HepG2 (cell line): ENCODE measurements around the gene PAFAH1B2. TPM values are rescaled to one million over a fixed set of nuclear protein-coding genes. Genes with fewer than 3 reads are reported as not detected.
A peak's percentile ranks its signal among the peaks of the same experiment; 100 is the strongest.

Source experiments
- AGO1 ChIP-seq: fragments of 200-400 bp; formaldehyde crosslinking; IDR thresholded peaks from 2 replicates; pipeline ENCODE4 v1.6.1; 2017; ENCODE audit warnings: mild to moderate bottlenecking, low read depth, low read length, moderate library complexity; ENCODE audit not compliant: poor library complexity, severe bottlenecking
- BORCS8-MEF2B ChIP-seq: sonication (generic); formaldehyde crosslinking; IDR thresholded peaks from 2 replicates; pipeline ENCODE4 v1.8.0; 2022; ENCODE audit warnings: mild to moderate bottlenecking, missing genetic modification reagents
- CC2D1A ChIP-seq: sonication (generic); formaldehyde crosslinking; IDR thresholded peaks from 2 replicates; pipeline ENCODE4 v1.8.1; 2023; ENCODE audit warnings: mild to moderate bottlenecking, missing genetic modification reagents
- HNF4A ChIP-seq: sonication (generic); formaldehyde crosslinking; IDR thresholded peaks from 2 replicates; pipeline ENCODE4 v1.4.0; 2020; ENCODE audit warnings: missing genetic modification reagents
- KLF9 ChIP-seq: IDR thresholded peaks from 2 replicates; pipeline ENCODE4 v1.6.1; 2016; ENCODE audit warnings: low read depth
- MTF2 ChIP-seq: sonication (generic); formaldehyde crosslinking; IDR thresholded peaks from 2 replicates; pipeline ENCODE4 v1.5.0; 2020; ENCODE audit warnings: missing genetic modification reagents, borderline replicate concordance
- NCOA1 ChIP-seq: sonication (generic); formaldehyde crosslinking; IDR thresholded peaks from 2 replicates; pipeline ENCODE4 v1.9.0; 2021; ENCODE audit warnings: missing genetic modification reagents
- NR2C2 ChIP-seq: sonication (generic); formaldehyde crosslinking; IDR thresholded peaks from 2 replicates; pipeline ENCODE4 v1.4.0; 2020; ENCODE audit warnings: missing genetic modification reagents, mild to moderate bottlenecking, moderate library complexity, borderline replicate concordance
- PHF8 ChIP-seq: sonication (generic); formaldehyde crosslinking; IDR thresholded peaks from 2 replicates; pipeline ENCODE4 v1.5.0; 2020; ENCODE audit warnings: missing genetic modification reagents
- POLR2AphosphoS2 ChIP-seq: IDR thresholded peaks from 2 replicates; pipeline ENCODE4 v1.6.1; 2011; ENCODE audit warnings: low read depth, low read length, improper control_type of control experiment
- RFX3 ChIP-seq: IDR thresholded peaks from 2 replicates; pipeline ENCODE4 v1.6.1; 2016; ENCODE audit warnings: missing biosample characterization, missing genetic modification reagents
- RNF2 ChIP-seq: fragments of 450-650 bp; conservative IDR thresholded peaks from 2 replicates; pipeline ENCODE4 v1.6.1; 2016; ENCODE audit warnings: low read depth
- RXRA ChIP-seq: sonication (generic); formaldehyde crosslinking; IDR thresholded peaks from 2 replicates; pipeline ENCODE4 v1.5.1; 2020; ENCODE audit warnings: missing genetic modification reagents
- SALL1 ChIP-seq: sonication (generic); formaldehyde crosslinking; IDR thresholded peaks from 2 replicates; pipeline ENCODE4 v1.8.0; 2022; ENCODE audit warnings: mild to moderate bottlenecking, missing genetic modification reagents
- SATB2 ChIP-seq: sonication (generic); formaldehyde crosslinking; IDR thresholded peaks from 2 replicates; pipeline ENCODE4 v1.5.0; 2020; ENCODE audit warnings: missing genetic modification reagents
- SOX6 ChIP-seq, 2 experiments: fragments of 450-650 bp in 1 of 2; sonication (generic) in 1 of 2; formaldehyde crosslinking in 1 of 2; IDR thresholded peaks; 2 replicates each; pipeline versions ENCODE4 v1.4.0 to v1.6.1; 2017 to 2020; ENCODE audit warnings: antibody characterized with exemption in 1 of 2, mild to moderate bottlenecking in 1 of 2, missing genetic modification reagents in 1 of 2
- ZFP90 ChIP-seq: sonication (generic); formaldehyde crosslinking; IDR thresholded peaks from 2 replicates; pipeline ENCODE4 v1.8.0; 2022; ENCODE audit warnings: missing genetic modification reagents, mild to moderate bottlenecking, inconsistent platforms, borderline replicate concordance
- ZKSCAN8 ChIP-seq: IDR thresholded peaks from 2 replicates; pipeline ENCODE4 v1.6.1; 2016; ENCODE audit warnings: borderline replicate concordance, missing genetic modification reagents, missing compliant biosample characterization
- ZNF224 ChIP-seq: sonication (generic); formaldehyde crosslinking; IDR thresholded peaks from 2 replicates; pipeline ENCODE4 v1.5.0; 2020; ENCODE audit warnings: mild to moderate bottlenecking, missing genetic modification reagents
- ZNF24 ChIP-seq: fragments of 450-650 bp; IDR thresholded peaks from 2 replicates; pipeline ENCODE4 v1.6.1; 2017; ENCODE audit warnings: antibody characterized with exemption, mild to moderate bottlenecking
- ZNF44 ChIP-seq: sonication (generic); formaldehyde crosslinking; IDR thresholded peaks from 2 replicates; pipeline ENCODE4 v1.5.1; 2020; ENCODE audit warnings: mild to moderate bottlenecking, missing genetic modification reagents
- ZNF615 ChIP-seq: sonication (generic); formaldehyde crosslinking; IDR thresholded peaks from 2 replicates; pipeline ENCODE4 v1.5.0; 2020; ENCODE audit warnings: mild to moderate bottlenecking, missing genetic modification reagents, borderline replicate concordance
- ZNF709 ChIP-seq: sonication (generic); formaldehyde crosslinking; IDR thresholded peaks from 2 replicates; pipeline ENCODE4 v1.5.0; 2020; ENCODE audit warnings: mild to moderate bottlenecking, missing genetic modification reagents
- ZNF747 ChIP-seq: sonication (generic); formaldehyde crosslinking; IDR thresholded peaks from 2 replicates; pipeline ENCODE4 v1.8.1; 2023; ENCODE audit warnings: missing genetic modification reagents, mild to moderate bottlenecking, borderline replicate concordance
- ZNF761 ChIP-seq: sonication (generic); formaldehyde crosslinking; conservative IDR thresholded peaks from 2 replicates; pipeline ENCODE4 v1.4.0; 2020; ENCODE audit warnings: mild to moderate bottlenecking, missing genetic modification reagents
- polyA plus RNA-seq, 8 experiments: library from polyadenylated mRNA; depleted of rRNA in 3 of 8; stranded (reverse) in 7 of 8; unstranded in 1 of 8; fragments of >200 nt; fragmentation: Illumina TruSeq in 4 of 8; extraction: Trizol in 4 of 8; gene quantifications; 2 replicates each; pipeline versions ENCODE4 v1.2.1 to v1.2.3, GENCODE V29; 2011 to 2016; ENCODE audit warnings: low read depth in 4 of 8, missing spikeins in 1 of 8, mixed read lengths in 1 of 8; ENCODE audit not compliant: insufficient read depth in 1 of 8
- total RNA-seq, 5 experiments: library from RNA; depleted of rRNA; stranded (reverse); fragments of >200 nt; fragmentation: Illumina TruSeq; extraction: Trizol; gene quantifications; 2 replicates each; pipeline ENCODE4 v1.2.3, GENCODE V29; 2016; ENCODE audit warnings: low read depth in 1 of 5
- TF ChIP-seq, protein P1 (sequence below): IDR thresholded peaks from 2 replicates; pipeline ENCODE4 v1.6.1; 2016; ENCODE audit warnings: missing genetic modification reagents, missing compliant biosample characterization
- TF ChIP-seq, protein P2 (sequence below): sonication (generic); formaldehyde crosslinking; IDR thresholded peaks from 2 replicates; pipeline ENCODE4 v1.5.0; 2020; ENCODE audit warnings: missing genetic modification reagents
- TF ChIP-seq, protein P3 (sequence below): sonication (generic); formaldehyde crosslinking; IDR thresholded peaks from 2 replicates; pipeline ENCODE4 v1.4.0; 2020; ENCODE audit warnings: missing genetic modification reagents

PAFAH1B2 gene
- total and polyA plus RNA-seq, 2 of the 13 experiments (the other 11 are each of a cell fraction or from before 2014, with no cell fraction given), result 28.8 to 104 TPM

DNA sequence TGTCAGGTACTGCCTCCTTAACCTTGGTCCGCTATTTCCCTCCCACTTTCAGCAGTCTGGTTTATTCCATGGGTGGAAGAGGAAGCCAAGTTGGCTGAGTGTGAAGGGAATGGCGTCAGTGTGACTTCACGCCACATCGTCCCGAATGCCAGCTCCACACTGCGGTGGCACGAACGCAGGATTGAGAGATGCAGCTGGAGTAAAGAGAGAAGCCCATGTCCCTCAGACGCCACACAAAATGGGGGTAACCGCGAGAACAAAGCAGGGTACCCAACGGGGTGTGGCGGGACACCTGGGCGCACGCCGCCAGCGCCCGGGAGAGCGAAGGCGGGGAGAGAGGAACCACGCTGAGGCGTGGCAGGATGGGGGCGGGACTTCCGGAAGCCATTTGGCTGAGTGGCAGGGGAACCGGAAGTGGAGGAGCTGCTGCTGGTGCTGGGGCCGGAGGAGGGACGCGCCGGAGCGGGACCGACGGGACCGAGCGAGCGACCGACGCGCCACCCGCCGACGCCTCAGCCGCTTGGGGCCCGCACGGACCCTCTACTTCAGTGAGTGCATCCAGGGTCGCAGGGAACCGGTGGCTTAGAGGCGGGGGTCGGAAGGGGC lies at the start of gene PAFAH1B2 (continued):
- TF ChIP-seq, protein P1, sequence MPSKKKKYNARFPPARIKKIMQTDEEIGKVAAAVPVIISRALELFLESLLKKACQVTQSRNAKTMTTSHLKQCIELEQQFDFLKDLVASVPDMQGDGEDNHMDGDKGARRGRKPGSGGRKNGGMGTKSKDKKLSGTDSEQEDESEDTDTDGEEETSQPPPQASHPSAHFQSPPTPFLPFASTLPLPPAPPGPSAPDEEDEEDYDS (CRISPR knock-in tag), result peak; percentile 97
- TF ChIP-seq, protein P2, sequence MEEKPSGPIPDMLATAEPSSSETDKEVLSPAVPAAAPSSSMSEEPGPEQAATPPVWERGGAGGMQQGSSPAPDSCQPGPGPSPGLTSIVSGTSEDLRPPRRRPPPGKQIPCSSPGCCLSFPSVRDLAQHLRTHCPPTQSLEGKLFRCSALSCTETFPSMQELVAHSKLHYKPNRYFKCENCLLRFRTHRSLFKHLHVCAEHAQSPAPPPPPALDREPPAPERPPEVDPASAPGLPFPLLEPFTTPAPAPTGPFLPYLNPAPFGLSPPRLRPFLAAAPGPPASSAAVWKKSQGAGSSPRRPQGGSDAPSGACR (CRISPR knock-in tag), result no peak
- TF ChIP-seq RXRA (CRISPR knock-in tag) (peak; percentile 73), ZNF224 (CRISPR knock-in tag) (0 out of 2 replicates have a peak, but pooled peaks have one; percentile 23), ZNF747 (CRISPR knock-in tag) (peak; percentile 32; the same call in 1 of the 2 replicates), POLR2AphosphoS2 (no peak), ZNF761 (CRISPR knock-in tag) (peak; percentile 87), HNF4A (CRISPR knock-in tag) (no peak), BORCS8-MEF2B (peak; percentile 60; the same call in 1 of the 2 replicates), RNF2 (peak; percentile 75), ZKSCAN8 (CRISPR knock-in tag) (peak; percentile 63; the same call in 1 of the 2 replicates), NR2C2 (CRISPR knock-in tag) (peak; percentile 67), NCOA1 (CRISPR knock-in tag) (no peak), PHF8 (CRISPR knock-in tag) (peak; percentile 86), RFX3 (no peak), SALL1 (peak; percentile 81), AGO1 (no peak), ZNF615 (CRISPR knock-in tag) (no peak), KLF9 (CRISPR knock-in tag) (peak; percentile 64; the same call in 1 of the 2 replicates), SOX6 (IDR thresholded peaks at IDR 0.05) (no peak), SOX6 (CRISPR knock-in tag; IDR thresholded peaks at IDR 0.05) (no peak; the same call in 1 of the 2 replicates), ZFP90 (no peak; the same call in none of the 2 replicates), MTF2 (no peak), ZNF44 (no peak), SATB2 (no peak), ZNF709 (CRISPR knock-in tag) (peak; percentile 61), ZNF24 (no peak), CC2D1A (CRISPR knock-in tag) (no peak)
- TF ChIP-seq, protein P3, sequence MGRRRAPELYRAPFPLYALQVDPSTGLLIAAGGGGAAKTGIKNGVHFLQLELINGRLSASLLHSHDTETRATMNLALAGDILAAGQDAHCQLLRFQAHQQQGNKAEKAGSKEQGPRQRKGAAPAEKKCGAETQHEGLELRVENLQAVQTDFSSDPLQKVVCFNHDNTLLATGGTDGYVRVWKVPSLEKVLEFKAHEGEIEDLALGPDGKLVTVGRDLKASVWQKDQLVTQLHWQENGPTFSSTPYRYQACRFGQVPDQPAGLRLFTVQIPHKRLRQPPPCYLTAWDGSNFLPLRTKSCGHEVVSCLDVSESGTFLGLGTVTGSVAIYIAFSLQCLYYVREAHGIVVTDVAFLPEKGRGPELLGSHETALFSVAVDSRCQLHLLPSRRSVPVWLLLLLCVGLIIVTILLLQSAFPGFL (CRISPR knock-in tag), result no peak
